GM23338 (cell line): ENCODE results near the gene FOXD2. TPM values are rescaled to one million over a fixed set of nuclear protein-coding genes. Genes with fewer than 3 reads are reported as not detected.
A peak's percentile ranks its signal among the peaks of the same experiment; 100 is the strongest.

Experiments
- ATAC-seq: fragments of 200-7000 bp; cut with Tn5 transposase; 3 replicates; pipeline ENCODE4 v1.9.1; 2020
- DNase-seq: peaks from one replicate; pipeline ENCODE4 v3.0.0-alpha.2; 2015; ENCODE audit warnings: low spot score
- H2AFZ ChIP-seq: fragments of 200-600 bp; sonication (generic); 2 replicates; pipeline ENCODE4 v1.8.0; 2016; ENCODE audit warnings: antibody characterized with exemption, mild to moderate bottlenecking, moderate library complexity
- H3F3A ChIP-seq: fragments of 200-600 bp; sonication (generic); replicated peaks from 2 replicates; pipeline ENCODE4 v1.8.0; 2017; ENCODE audit warnings: antibody characterized with exemption, mixed run types, low read depth
- H3K27ac ChIP-seq: fragments of 200-600 bp; sonication (generic); 2 replicates; pipeline ENCODE4 v1.6.1; 2016; ENCODE audit warnings: low read depth
- H3K27me3 ChIP-seq: fragments of 200-600 bp; sonication (generic); 2 replicates; pipeline ENCODE4 v1.8.0; 2016; ENCODE audit warnings: mild to moderate bottlenecking, mixed run types, moderate library complexity; ENCODE audit not compliant: insufficient read depth
- H3K36me3 ChIP-seq: fragments of 200-600 bp; sonication (generic); 2 replicates; pipeline ENCODE4 v1.8.0; 2016; ENCODE audit warnings: mild to moderate bottlenecking; ENCODE audit not compliant: insufficient read depth
- H3K4me1 ChIP-seq: fragments of 200-600 bp; sonication (generic); 2 replicates; pipeline ENCODE4 v1.8.0; 2016; ENCODE audit warnings: mild to moderate bottlenecking, moderate library complexity; ENCODE audit not compliant: insufficient read depth
- H3K4me2 ChIP-seq: fragments of 200-600 bp; sonication (generic); 2 replicates; pipeline ENCODE4 v1.7.1; 2017; ENCODE audit warnings: mixed run types
- H3K4me3 ChIP-seq: fragments of 200-600 bp; sonication (generic); 2 replicates; pipeline ENCODE4 v1.6.1; 2016; ENCODE audit warnings: mixed run types
- H3K79me2 ChIP-seq: fragments of 200-600 bp; sonication (generic); replicated peaks from 2 replicates; pipeline ENCODE4 v1.8.0; 2017; ENCODE audit warnings: mild to moderate bottlenecking; ENCODE audit not compliant: insufficient read depth
- H3K9me2 ChIP-seq: fragments of 200-600 bp; sonication (generic); 2 replicates; pipeline ENCODE4 v1.8.0; 2017; ENCODE audit not compliant: insufficient read depth
- H4K20me1 ChIP-seq: fragments of 200-600 bp; sonication (generic); replicated peaks from 2 replicates; pipeline ENCODE4 v1.8.0; 2017; ENCODE audit warnings: mild to moderate bottlenecking; ENCODE audit not compliant: insufficient read depth
- H3K27ac Mint-ChIP-seq: 2 replicates; pipeline ENCODE4 v1.8.0; 2020; ENCODE audit warnings: inconsistent platforms, mild to moderate bottlenecking, moderate library complexity, mixed read lengths
- H3K27me3 Mint-ChIP-seq: 3 replicates; pipeline ENCODE4 v1.8.0; 2022; ENCODE audit warnings: low read depth, mild to moderate bottlenecking, moderate library complexity, mixed read lengths, inconsistent platforms; ENCODE audit not compliant: insufficient read depth, poor library complexity
- H3K36me3 Mint-ChIP-seq: 3 replicates; pipeline ENCODE4 v1.8.0; 2021; ENCODE audit warnings: low read depth, mild to moderate bottlenecking, inconsistent platforms, moderate library complexity, mixed read lengths
- H3K4me1 Mint-ChIP-seq: 3 replicates; pipeline ENCODE4 v1.8.0; 2020; ENCODE audit warnings: mild to moderate bottlenecking, inconsistent platforms, mixed read lengths
- H3K4me3 Mint-ChIP-seq: 3 replicates; pipeline ENCODE4 v1.8.0; 2021; ENCODE audit warnings: moderate library complexity, mild to moderate bottlenecking, inconsistent platforms, mixed read lengths
- H3K9me3 Mint-ChIP-seq: 3 replicates; pipeline ENCODE4 v1.8.0; 2020; ENCODE audit warnings: moderate library complexity, mild to moderate bottlenecking, inconsistent platforms, mixed read lengths
- CREB1 ChIP-seq: fragments of 250-450 bp; sonication (Bioruptor Pico); IDR thresholded peaks from 2 replicates; pipeline ENCODE4 v1.5.0; 2020; ENCODE audit warnings: low read depth, mild to moderate bottlenecking, moderate library complexity
- CTCF ChIP-seq, 2 experiments: fragments of 200-600 bp in 1 of 2; sonication (generic) in 1 of 2; conservative IDR thresholded peaks; 2 replicates each; pipeline versions ENCODE4 v1.5.1 to v1.6.1; 2016 to 2017; ENCODE audit warnings: antibody characterized with exemption in 2 of 2, low read depth in 2 of 2, mild to moderate bottlenecking in 2 of 2, moderate library complexity in 1 of 2
- EZH2 ChIP-seq: fragments of 200-600 bp; sonication (generic); IDR thresholded peaks from one replicate; pipeline ENCODE4 v1.8.0; 2017; ENCODE audit warnings: antibody characterized with exemption, mild to moderate bottlenecking, low read depth; ENCODE audit not compliant: unreplicated experiment
- EZH2phosphoT487 ChIP-seq: fragments of 200-600 bp; sonication (generic); IDR thresholded peaks from one replicate; pipeline ENCODE4 v1.8.1; 2018; ENCODE audit warnings: antibody characterized with exemption; ENCODE audit not compliant: unreplicated experiment
- JUNB ChIP-seq: IDR thresholded peaks from one replicate; pipeline ENCODE4 v1.6.1; 2016; ENCODE audit warnings: antibody characterized with exemption; ENCODE audit not compliant: unreplicated experiment
- POLR2AphosphoS5 ChIP-seq: IDR thresholded peaks from 2 replicates; pipeline ENCODE4 v1.6.1; 2016; ENCODE audit warnings: antibody characterized with exemption, low read depth
- ZNF331 ChIP-seq: fragments of 250-450 bp; sonication (Bioruptor Pico); IDR thresholded peaks from 2 replicates; pipeline ENCODE4 v1.5.0; 2020; ENCODE audit warnings: low read depth, mild to moderate bottlenecking, moderate library complexity
- polyA plus RNA-seq: library from polyadenylated mRNA; unstranded; fragments of >200 nt; fragmentation: Nextera tagmentation; extraction: Ambion mirVana; gene quantifications from 2 replicates; pipeline ENCODE4 v1.2.1, GENCODE V29; 2016
- total RNA-seq: library from RNA; depleted of rRNA; stranded (reverse); fragments of >200 nt; shearing (Covaris generic); gene quantifications from 2 replicates; pipeline ENCODE4 v1.2.3, GENCODE V29; 2014

FOXD2 gene
- total and polyA plus RNA-seq, 2 experiments from 2014 or later, result 0.28 TPM; not detected in 1

- Mint-ChIP-seq H3K27ac (no peak overlapping the region), H3K27me3 (no peaks in the 10 kb centered on the region), H3K9me3 (no peaks in the 10 kb centered on the region; the same call in 2 of the 3 replicates), H3K36me3 (no peaks in the 10 kb centered on the region), H3K4me1 (peaks cover 43% of the 10 kb centered on the region), H3K4me3 (peak overlapping the region; percentile 58)
- Histone ChIP-seq H2AFZ (peak overlapping the region; percentile 6; the same call in 1 of the 2 replicates), H3K27me3 (peaks cover 100% of the 10 kb centered on the region), H3F3A (peaks cover 18% of the 10 kb centered on the region), H3K79me2 (no peaks in the 10 kb centered on the region), H3K4me3 (peak overlapping the region; percentile 53), H3K4me2 (peak overlapping the region; percentile 76), H3K9me2 (no peaks in the 10 kb centered on the region), H3K36me3 (no peaks in the 10 kb centered on the region), H4K20me1 (peaks cover 33% of the 10 kb centered on the region; the same call in 1 of the 2 replicates), H3K27ac (no peak overlapping the region), H3K4me1 (peaks cover 54% of the 10 kb centered on the region)
- no peak for TF ChIP-seq ZNF331
- TF ChIP-seq POLR2AphosphoS5, result no peak
- no peak for TF ChIP-seq JUNB
- peak; percentile 98 for TF ChIP-seq EZH2
- no peak for ATAC-seq
- no peak for DNase-seq
These were observed 6.4 kb downstream of the FOXD2 start for GRCh38 chr1:47444297-47444561.

DNA sequence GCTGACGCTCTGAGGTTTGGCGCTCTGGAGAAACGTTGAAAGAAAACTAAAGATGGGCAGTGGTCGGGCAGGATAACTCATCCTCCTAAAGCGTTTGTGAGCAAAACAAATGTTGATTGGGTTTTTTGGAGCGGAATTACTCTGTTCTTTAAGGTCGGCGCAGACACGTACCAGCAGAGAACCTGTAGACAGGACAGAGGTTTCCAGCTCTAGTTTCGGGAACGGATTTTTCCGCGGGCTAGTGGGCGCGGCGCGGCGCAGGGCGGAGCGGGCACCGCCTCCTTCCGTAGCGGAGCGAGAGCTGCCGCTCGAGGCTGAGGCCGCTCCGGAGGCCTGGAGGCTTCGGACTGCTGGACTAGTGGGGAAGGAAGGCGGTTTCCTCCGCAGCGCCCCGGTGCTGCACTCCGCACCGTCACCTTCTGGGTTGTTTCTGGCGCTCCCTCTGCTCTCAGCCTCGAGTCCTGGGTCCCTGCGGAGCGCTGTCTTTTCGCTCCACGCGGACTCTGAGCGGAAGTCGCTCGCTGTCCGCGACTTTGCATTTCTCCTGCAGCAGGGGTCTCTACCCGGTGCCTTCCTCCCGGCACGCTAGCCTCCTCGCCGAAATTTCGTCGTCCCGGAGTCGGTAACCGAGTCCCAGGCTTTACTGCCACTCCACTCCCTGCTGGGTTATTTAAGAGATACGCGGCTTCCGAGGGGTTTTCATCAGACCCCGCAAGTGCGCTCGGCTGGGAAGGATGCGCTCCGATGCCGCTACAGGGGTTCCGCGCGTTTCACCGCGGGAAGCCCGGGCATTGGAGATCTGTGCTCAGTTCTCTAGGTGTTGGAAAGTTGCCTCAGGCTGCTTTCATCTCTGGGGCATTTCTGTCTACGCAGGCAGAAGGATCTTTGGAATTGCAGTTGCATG is 7.0 kb downstream of the FOXD2 start:
- Histone ChIP-seq H3K36me3 (no peaks in the 10 kb centered on the region), H3K79me2 (no peaks in the 10 kb centered on the region), H3K4me3 (peak overlapping the region; percentile 53), H3K27me3 (peaks cover 100% of the 10 kb centered on the region), H3K4me1 (peaks cover 53% of the 10 kb centered on the region), H2AFZ (peak overlapping the region; percentile 6; the same call in 1 of the 2 replicates), H3K4me2 (peak overlapping the region; percentile 76), H3F3A (peaks cover 18% of the 10 kb centered on the region), H3K9me2 (no peaks in the 10 kb centered on the region), H4K20me1 (peaks cover 36% of the 10 kb centered on the region; the same call in 1 of the 2 replicates), H3K27ac (no peak overlapping the region)
- Mint-ChIP-seq H3K4me1 (peaks cover 45% of the 10 kb centered on the region), H3K27me3 (no peaks in the 10 kb centered on the region), H3K36me3 (no peaks in the 10 kb centered on the region), H3K4me3 (peak overlapping the region; percentile 58), H3K27ac (no peak overlapping the region), H3K9me3 (no peaks in the 10 kb centered on the region; the same call in 2 of the 3 replicates)
- DNase-seq, result peak; percentile 60
- TF ChIP-seq CTCF (conservative IDR thresholded peaks at IDR 0.05; ENCODE audit: low read depth in 2 of 2), result no peak
- peak; percentile 79 for TF ChIP-seq EZH2phosphoT487
- no peak for TF ChIP-seq CREB1 (CRISPR knock-in tag)
- TF ChIP-seq EZH2, result peak; percentile 84
- ATAC-seq, result peak; percentile 47
